Central memory CD8-positive, alpha-beta T cell (primary cell): ENCODE data around the gene GNAO1.

Source experiments
- ATAC-seq: fragments of 150-1000 bp; cut with Tn5 transposase; replicated peaks from 2 replicates; pipeline ENCODE4 v1.10.0; 2022; ENCODE audit warnings: mild to moderate bottlenecking, moderate FRiP score, moderate number of reproducible peaks; ENCODE audit not compliant: poor library complexity, severe bottlenecking; ENCODE audit errors: extremely low read depth
- DNase-seq, 2 donors: peaks; one replicate each; pipeline ENCODE4 v3.0.0; 2021; ENCODE audit warnings: low spot score in 2 of 2
- H3K27ac Mint-ChIP-seq: one replicate; pipeline ENCODE4 v1.8.0; 2022; ENCODE audit warnings: low read depth, mild to moderate bottlenecking, moderate library complexity, mixed read lengths
- H3K27me3 Mint-ChIP-seq: one replicate; pipeline ENCODE4 v1.8.0; 2022; ENCODE audit warnings: mixed read lengths
- H3K36me3 Mint-ChIP-seq: one replicate; pipeline ENCODE4 v1.8.0; 2022; ENCODE audit warnings: mild to moderate bottlenecking, moderate library complexity, mixed read lengths; ENCODE audit not compliant: insufficient read depth
- H3K4me1 Mint-ChIP-seq: one replicate; pipeline ENCODE4 v1.8.0; 2022; ENCODE audit warnings: mixed read lengths
- H3K4me3 Mint-ChIP-seq: one replicate; pipeline ENCODE4 v1.8.0; 2022; ENCODE audit warnings: mild to moderate bottlenecking, moderate library complexity, mixed read lengths
- H3K9me3 Mint-ChIP-seq: one replicate; pipeline ENCODE4 v1.8.0; 2022; ENCODE audit warnings: mixed read lengths

Gene GNAO1

DNA sequence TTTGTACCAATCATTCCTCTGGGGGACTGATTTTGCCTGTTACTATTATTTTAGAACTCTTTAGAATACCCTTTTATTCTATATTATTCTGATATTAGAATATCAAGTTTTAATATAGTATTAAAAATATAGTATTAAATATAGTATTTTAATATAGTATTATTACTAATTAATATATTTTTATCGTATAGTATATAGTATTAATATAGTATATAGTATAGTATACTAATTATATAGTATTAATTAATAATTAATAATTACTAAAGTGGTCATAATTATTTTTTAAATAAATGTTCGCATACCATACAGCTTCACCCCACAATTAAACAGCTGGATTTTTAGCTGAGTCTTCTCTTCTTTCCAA is 73.3 kb downstream of the GNAO1 start:
- ATAC-seq (no peak), DNase-seq (no peak)
- peaks cover 8% of the 10 kb centered on the region for H3K36me3 Mint-ChIP-seq
- no peak overlapping the region for H3K4me3 Mint-ChIP-seq
- peaks cover 80% of the 10 kb centered on the region for H3K4me1 Mint-ChIP-seq
- H3K27ac Mint-ChIP-seq, result peak overlapping the region; percentile 77
- no peaks in the 10 kb centered on the region for H3K9me3 Mint-ChIP-seq
- H3K27me3 Mint-ChIP-seq, result no peaks in the 10 kb centered on the region

DNA sequence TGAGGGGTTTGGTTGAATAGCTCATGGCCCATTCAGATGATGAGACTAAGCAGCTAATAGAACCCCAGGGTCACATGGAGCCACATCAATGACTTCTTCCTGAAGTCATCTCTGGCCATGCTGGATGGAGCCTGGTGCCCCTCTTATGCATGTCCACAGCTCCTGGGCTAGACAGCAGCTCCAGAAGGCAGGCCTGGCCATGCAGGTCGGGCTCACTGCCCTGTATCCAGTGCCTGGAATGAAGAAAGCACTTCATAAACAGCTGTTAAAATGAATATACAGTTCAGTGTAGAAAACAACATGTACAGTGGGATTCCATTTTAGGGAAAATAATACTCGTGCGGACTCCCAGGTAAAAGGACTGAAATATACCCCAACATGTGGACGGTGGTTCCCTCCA is 73.9 kb downstream of the GNAO1 start:
- Mint-ChIP-seq H3K4me1 (peaks cover 78% of the 10 kb centered on the region), H3K4me3 (no peak overlapping the region), H3K36me3 (peaks cover 8% of the 10 kb centered on the region), H3K27me3 (no peaks in the 10 kb centered on the region), H3K27ac (peak overlapping the region; percentile 77), H3K9me3 (no peaks in the 10 kb centered on the region)
- DNase-seq, result no peak
- no peak for ATAC-seq

DNA sequence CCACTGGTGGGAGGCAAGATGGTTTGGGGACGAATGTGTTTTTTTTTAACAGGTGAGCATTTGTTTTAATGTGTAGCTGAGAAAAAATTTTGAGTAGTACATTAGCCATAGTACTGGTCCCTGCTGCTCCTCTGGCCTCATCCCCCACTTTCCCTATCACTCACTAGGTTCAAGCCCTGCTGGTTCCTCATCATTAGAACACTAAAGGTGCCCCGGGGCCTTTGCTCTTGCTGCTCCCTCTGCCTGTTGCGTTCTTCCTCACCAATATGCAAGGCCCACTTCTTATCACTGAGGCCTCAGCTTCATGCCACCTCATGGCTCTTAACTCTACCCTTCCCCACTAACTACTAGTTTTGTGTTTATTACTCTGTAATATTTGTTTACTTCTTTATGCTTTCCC is 74.5 kb downstream of the GNAO1 start:
- no peak overlapping the region for H3K4me3 Mint-ChIP-seq
- H3K9me3 Mint-ChIP-seq, result no peaks in the 10 kb centered on the region
- no peak for DNase-seq
- H3K27ac Mint-ChIP-seq, result peak overlapping the region; percentile 77
- ATAC-seq, result no peak
- no peaks in the 10 kb centered on the region for H3K27me3 Mint-ChIP-seq
- peaks cover 6% of the 10 kb centered on the region for H3K36me3 Mint-ChIP-seq
- H3K4me1 Mint-ChIP-seq, result peaks cover 73% of the 10 kb centered on the region

DNA sequence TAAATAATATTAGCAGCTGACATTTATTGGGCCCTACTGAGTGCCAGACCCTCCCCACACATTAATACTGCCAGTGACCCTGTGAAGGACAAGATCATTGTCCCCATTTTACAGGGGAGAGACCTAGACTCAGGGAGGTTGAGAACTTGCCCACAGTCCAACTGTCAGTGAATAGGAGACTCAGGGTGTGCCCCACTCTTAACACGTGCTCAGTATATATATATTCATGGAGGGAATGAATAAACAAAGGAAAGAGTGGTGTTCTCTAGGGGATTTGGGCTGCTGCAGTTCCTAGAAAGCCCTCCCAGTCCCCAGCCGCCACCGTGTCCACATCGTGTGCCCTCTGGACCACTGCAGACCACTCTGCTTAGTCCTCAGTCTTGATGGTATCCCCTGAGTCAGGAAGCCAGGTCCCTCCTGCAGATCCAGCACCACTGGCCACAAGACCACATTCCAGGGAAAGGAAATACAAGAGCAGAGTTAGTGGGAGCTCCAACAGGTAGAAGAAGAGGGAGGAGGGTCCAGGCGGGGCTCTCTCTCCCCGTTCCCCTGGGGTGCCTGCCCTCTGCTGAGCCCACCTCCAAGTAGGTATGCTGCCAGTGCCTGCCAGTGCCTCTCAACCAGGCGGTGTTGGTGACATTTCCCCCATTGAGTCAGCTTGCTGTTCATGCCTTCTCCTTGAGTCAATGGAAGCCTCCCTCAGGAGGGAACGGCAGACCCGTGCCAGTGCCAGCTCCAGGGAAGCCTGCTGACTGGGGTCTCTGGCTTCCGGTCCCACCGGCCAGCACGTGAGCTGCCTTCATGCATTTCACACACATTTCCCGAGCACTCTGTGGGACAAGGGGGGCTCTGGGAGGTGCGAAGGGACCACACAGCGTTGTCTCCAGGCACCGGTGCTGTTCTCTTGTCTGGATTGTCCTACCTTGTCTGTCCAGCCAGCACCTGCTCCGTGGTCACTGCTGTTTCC is 75.6 kb downstream of the GNAO1 start:
- no peaks in the 10 kb centered on the region for H3K27me3 Mint-ChIP-seq

DNA sequence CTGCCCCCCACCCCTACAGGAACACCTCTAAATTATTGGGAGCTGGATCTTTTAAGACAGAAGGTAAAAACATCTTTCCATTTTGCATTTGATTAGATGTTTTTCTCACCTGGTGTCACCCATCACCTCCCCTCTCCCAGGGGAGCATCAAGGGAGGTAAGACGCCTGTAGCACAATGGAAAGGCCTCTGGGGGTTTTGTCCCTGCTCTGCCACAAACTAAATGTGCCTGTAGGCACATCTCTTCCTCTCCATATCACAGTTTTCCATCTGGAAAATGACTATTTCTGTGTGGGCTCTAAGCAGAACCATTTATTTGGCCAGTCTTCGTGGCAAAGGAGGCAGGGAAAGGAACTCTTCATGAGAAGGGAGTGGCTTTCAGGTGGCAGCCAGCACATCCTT is 76.6 kb downstream of the GNAO1 start:
- no peaks in the 10 kb centered on the region for H3K27me3 Mint-ChIP-seq
- DNase-seq (no peak), ATAC-seq (no peak)
- H3K4me3 Mint-ChIP-seq, result no peak overlapping the region
- H3K4me1 Mint-ChIP-seq, result peaks cover 52% of the 10 kb centered on the region
- H3K9me3 Mint-ChIP-seq, result no peaks in the 10 kb centered on the region
- H3K27ac Mint-ChIP-seq, result no peak overlapping the region
- peaks cover 6% of the 10 kb centered on the region for H3K36me3 Mint-ChIP-seq

More for the DNA sequence above, 75.6 kb downstream of the GNAO1 start:
- Mint-ChIP-seq H3K9me3 (no peaks in the 10 kb centered on the region), H3K27ac (peak overlapping the region; percentile 77), H3K36me3 (peaks cover 6% of the 10 kb centered on the region), H3K4me3 (no peak overlapping the region), H3K4me1 (peaks cover 61% of the 10 kb centered on the region)
- DNase-seq, result no peak
- ATAC-seq, result no peak

DNA sequence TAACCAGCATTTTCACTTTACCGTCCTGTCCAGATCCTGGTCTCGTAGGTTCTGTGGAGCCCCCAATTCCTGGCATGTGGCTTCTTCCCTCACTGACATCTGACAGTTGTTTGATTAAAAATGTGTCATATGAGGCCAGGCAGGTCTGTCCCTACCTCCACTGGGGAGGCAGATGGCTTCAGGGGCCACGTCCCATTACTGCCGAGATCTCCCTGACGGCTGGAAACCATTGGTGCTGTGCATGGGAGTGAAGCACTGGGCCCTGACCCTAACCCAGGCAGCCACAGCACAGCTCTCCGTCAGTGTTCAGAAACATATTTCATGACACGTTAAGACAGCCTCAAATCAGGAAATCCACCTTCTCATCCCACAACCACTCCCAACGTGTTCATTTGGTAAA is 77.5 kb downstream of the GNAO1 start:
- no peak for DNase-seq
- Mint-ChIP-seq H3K36me3 (peaks cover 3% of the 10 kb centered on the region), H3K27ac (no peak overlapping the region), H3K27me3 (no peaks in the 10 kb centered on the region), H3K4me3 (no peak overlapping the region), H3K9me3 (no peaks in the 10 kb centered on the region), H3K4me1 (peaks cover 42% of the 10 kb centered on the region)
- no peak for ATAC-seq

DNA sequence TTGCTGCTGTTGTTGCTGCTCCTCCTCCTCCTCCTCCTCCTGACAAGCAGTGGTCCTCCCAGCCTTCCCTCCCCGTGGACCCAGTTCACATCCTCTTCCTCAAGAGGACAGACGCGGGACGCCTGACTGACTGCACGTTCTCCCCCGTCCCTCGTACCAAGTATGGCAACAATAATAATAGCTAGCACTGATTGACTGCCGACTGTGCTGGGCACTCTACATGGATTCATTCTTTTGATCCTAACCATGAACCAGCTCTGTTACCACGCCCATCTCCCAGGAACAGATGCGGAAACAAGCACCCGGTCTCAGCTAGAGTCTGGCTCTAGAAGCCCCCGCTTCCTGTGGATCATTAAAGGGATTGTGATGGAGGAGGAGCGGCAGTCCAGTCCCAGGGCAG is 78.0 kb downstream of the GNAO1 start:
- DNase-seq (no peak), ATAC-seq (no peak)
- Mint-ChIP-seq H3K4me3 (no peak overlapping the region), H3K27me3 (no peaks in the 10 kb centered on the region), H3K27ac (no peak overlapping the region), H3K4me1 (peaks cover 38% of the 10 kb centered on the region), H3K36me3 (peaks cover 2% of the 10 kb centered on the region), H3K9me3 (no peaks in the 10 kb centered on the region)

DNA sequence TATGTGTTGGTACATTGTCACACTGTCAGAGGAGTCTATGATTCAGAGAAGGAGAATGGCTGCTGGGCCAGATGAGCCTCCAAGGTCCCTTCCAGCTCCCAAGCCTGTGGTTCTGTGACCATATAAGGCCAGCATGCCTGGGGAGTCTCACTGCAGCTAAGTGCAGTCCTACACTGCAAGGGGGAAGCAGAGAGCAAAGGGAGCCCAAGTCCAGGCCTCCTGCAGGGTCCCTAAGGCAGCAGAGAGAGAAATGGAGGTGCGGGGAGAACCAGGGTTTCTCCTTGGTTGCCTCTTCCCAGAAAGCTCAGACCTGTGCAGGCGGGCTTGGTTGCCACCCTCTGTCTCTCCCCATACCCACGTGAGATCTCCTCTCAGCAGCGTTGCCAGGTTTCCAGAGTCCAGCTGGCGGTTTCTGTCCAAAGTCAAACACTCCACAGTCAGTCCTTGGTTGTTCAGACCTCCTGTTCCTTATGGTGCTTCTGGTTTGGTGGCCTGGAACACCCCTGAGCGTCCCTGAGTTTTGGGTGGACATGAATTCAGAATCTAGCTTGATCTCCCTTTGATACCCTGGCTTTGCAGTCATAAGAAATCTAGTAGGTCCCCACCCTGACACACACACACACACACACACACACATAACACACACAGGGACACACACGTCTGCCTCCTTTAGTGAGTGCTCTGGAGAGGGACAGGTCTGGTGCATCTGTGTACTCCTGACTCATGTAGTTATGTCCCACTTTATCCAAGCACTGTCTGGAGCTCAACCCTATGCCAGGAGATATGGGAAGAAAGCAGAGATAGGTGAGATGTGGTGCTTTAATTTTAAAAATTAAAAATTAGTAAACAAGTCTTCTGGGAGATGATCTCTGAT is 78.8 kb downstream of the GNAO1 start:
- Mint-ChIP-seq H3K27ac (no peak overlapping the region), H3K4me3 (no peak overlapping the region), H3K4me1 (peaks cover 34% of the 10 kb centered on the region), H3K36me3 (peaks cover 2% of the 10 kb centered on the region), H3K9me3 (no peaks in the 10 kb centered on the region), H3K27me3 (no peaks in the 10 kb centered on the region)
- DNase-seq, result no peak
- ATAC-seq, result no peak

DNA sequence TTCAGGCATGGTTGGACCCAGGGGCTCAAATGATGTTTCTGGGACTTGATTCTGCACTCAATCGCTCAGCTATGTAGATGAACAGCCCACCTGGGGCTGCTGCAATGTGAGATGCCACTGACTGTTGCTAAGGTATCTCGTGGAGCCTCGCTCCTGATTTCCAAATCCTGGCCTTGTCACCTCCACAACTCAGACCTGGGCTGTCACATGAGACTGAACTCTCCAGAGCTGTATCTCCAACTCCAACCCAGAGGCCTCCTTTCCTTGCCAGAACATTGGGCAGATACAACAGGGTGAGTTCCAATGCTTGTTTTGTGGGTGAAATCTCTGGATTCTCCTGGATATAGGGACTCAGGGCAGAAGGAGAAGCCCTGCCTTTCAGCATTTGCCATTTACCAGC is 79.5 kb downstream of the GNAO1 start:
- Mint-ChIP-seq H3K36me3 (peaks cover 2% of the 10 kb centered on the region), H3K27ac (no peak overlapping the region), H3K9me3 (no peaks in the 10 kb centered on the region), H3K4me1 (peaks cover 27% of the 10 kb centered on the region), H3K4me3 (no peak overlapping the region), H3K27me3 (no peaks in the 10 kb centered on the region)
- no peak for ATAC-seq
- DNase-seq, result no peak

DNA sequence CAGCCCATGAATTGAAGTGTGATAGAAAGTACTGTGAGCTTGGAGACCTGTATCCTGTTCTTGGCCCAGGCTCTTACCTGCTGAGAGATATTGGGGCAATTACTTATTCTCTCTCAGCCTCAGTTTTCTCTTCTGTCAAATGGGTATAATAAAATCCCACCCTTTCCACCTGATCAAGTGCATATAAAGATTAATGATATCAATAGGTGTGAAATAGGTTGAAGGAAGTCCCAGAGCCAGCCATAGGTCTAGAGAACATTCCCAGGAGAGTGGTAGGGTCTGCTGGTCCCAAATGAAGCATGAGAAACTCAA is 81.2 kb downstream of the GNAO1 start:
- Mint-ChIP-seq H3K36me3 (no peaks in the 10 kb centered on the region), H3K4me1 (peaks cover 22% of the 10 kb centered on the region), H3K27ac (no peak overlapping the region), H3K4me3 (no peak overlapping the region), H3K27me3 (no peaks in the 10 kb centered on the region), H3K9me3 (no peaks in the 10 kb centered on the region)
- ATAC-seq (no peak), DNase-seq (no peak)

DNA sequence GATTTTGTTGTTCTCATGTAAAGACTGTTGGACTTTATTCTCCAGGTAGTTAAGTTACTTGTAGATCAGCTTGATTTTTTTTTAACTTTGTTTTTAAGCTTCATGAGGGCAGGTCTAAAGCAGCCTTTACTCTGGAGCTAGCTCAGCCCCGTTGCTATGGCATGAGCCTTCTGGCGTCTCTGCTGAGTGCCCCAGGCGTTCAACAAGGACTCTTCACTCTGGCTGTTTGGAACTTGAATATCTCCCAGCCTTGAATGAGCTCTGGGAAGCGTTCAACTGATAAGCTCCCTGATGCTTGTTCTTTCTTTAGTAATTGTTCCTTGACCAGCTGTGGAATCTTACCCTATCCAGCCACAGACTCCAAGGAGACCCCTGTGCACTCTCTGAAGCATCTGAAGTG is 82.3 kb downstream of the GNAO1 start:
- H3K9me3 Mint-ChIP-seq, result no peaks in the 10 kb centered on the region
- no peak overlapping the region for H3K27ac Mint-ChIP-seq
- DNase-seq, result no peak
- no peaks in the 10 kb centered on the region for H3K36me3 Mint-ChIP-seq
- ATAC-seq, result no peak
- no peaks in the 10 kb centered on the region for H3K27me3 Mint-ChIP-seq
- H3K4me3 Mint-ChIP-seq, result no peak overlapping the region
- peaks cover 23% of the 10 kb centered on the region for H3K4me1 Mint-ChIP-seq

DNA sequence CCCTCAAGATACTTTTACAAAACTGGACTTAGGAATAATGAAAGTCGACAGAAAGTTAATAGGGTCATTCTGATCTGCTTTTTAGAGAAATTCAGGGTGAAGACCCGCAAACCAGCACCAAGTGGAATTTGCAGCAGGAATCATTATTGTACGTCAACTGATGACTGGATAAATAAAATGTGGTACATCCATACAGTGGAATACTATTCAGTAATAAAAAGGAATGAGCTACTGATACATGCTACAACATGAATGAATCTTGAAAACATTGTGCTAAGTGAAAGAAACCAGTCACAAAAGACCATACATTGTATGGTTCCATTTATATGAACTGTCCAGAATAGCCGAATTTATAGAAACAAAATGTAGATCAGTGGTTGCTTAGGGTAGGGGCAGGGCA is 83.1 kb downstream of the GNAO1 start:
- Mint-ChIP-seq H3K27me3 (no peaks in the 10 kb centered on the region), H3K4me3 (no peak overlapping the region), H3K27ac (no peak overlapping the region), H3K9me3 (no peaks in the 10 kb centered on the region), H3K36me3 (peaks cover under 1% of the 10 kb centered on the region), H3K4me1 (peaks cover 23% of the 10 kb centered on the region)
- DNase-seq (no peak), ATAC-seq (no peak)

DNA sequence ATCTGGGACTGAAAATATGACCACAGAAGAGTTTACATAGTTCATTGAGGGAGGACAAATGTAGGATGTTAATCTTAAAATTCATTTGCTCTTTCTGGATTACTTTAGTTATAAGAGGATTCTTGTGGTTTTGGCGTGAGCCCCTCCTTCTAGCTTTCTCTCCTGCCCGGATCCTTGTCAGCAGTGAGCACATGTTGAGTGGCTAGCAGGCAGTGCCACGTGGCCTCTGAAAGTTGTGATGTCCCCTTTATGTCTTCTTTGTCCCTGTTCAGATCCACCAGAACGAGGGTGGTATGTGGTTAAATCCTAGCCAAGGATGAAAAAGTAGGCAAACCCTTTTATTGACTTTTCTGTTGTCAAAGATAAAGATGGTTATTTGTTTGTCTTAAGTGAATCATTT is 83.8 kb downstream of the GNAO1 start:
- no peak for DNase-seq
- Mint-ChIP-seq H3K4me1 (peaks cover 29% of the 10 kb centered on the region), H3K4me3 (no peak overlapping the region), H3K9me3 (no peaks in the 10 kb centered on the region), H3K36me3 (peaks cover 2% of the 10 kb centered on the region), H3K27me3 (no peaks in the 10 kb centered on the region), H3K27ac (peak overlapping the region; percentile 75)
- no peak for ATAC-seq
